Measurements from ENCODE around the gene OPRM1. TPM values are rescaled to one million over a fixed set of nuclear protein-coding genes. Genes with fewer than 3 reads are reported as not detected.

OPRM1 gene
- polyA plus RNA-seq, 12 donors: not detected

GRCh38 chr6:154276810-154277628 is 238.0 kb downstream of the OPRM1 start:
- no peak for DNase-seq

GRCh38 chr6:154277629-154278017 is 238.6 kb downstream of the OPRM1 start:
- DNase-seq: no peak

GRCh38 chr6:154280521-154280920 is 241.5 kb downstream of the OPRM1 start:
- no peak for DNase-seq

GRCh38 chr6:154284313-154284853 is 245.3 kb downstream of the OPRM1 start:
- DNase-seq: no peak

GRCh38 chr6:154285826-154286225 is 246.8 kb downstream of the OPRM1 start:
- no peak for DNase-seq

GRCh38 chr6:154289818-154290508 is 250.9 kb downstream of the OPRM1 start:
- DNase-seq: no peak

GRCh38 chr6:154292066-154292465 is 253.0 kb downstream of the OPRM1 start:
- DNase-seq: no peak

- DNase-seq: no peak
Measured at GRCh38 chr6:154292855-154293519, 253.9 kb downstream of the OPRM1 start.

- no peak for DNase-seq
Measured at GRCh38 chr6:154295733-154296132, 256.7 kb downstream of the OPRM1 start.
